Measurements from ENCODE around the gene AKAP13.

GRCh38 chr15:85455891-85456290 lies 75.5 kb downstream of the AKAP13 start:
- no peak for TF ChIP-seq EP300 (IDR thresholded peaks at IDR 0.05; ENCODE audit: borderline replicate concordance)
- TF ChIP-seq EGR1 (IDR thresholded peaks at IDR 0.05) = no peak
- no peak for TF ChIP-seq CEBPB (IDR thresholded peaks at IDR 0.05)
- no peak for TF ChIP-seq MAX (IDR thresholded peaks at IDR 0.05)
- TF ChIP-seq CREB1 (IDR thresholded peaks at IDR 0.05; ENCODE audit: low read depth) = no peak
- no peak for TF ChIP-seq RAD21 (IDR thresholded peaks at IDR 0.05; ENCODE audit: low read depth)
- no peak for TF ChIP-seq TAF1 (IDR thresholded peaks at IDR 0.05; ENCODE audit: low read depth)
- TF ChIP-seq REST (IDR thresholded peaks at IDR 0.05; ENCODE audit: low read depth) = no peak
- no peak for TF ChIP-seq YY1 (IDR thresholded peaks at IDR 0.05; ENCODE audit: low read depth)
- no peak for TF ChIP-seq NFIC (IDR thresholded peaks at IDR 0.05)
- TF ChIP-seq TEAD4 (IDR thresholded peaks at IDR 0.05) = no peak
- no peak for TF ChIP-seq ZBTB7A (IDR thresholded peaks at IDR 0.05; ENCODE audit: low read depth)
